HG02885 (cell line): Measurements from ENCODE around the gene HNMT.

Experiments used
- ATAC-seq: cut with Tn5 transposase; IDR thresholded peaks from one replicate; pipeline ENCODE4 v1.9.1; 2021; ENCODE audit warnings: mild to moderate bottlenecking; ENCODE audit not compliant: unreplicated experiment, poor library complexity

Gene HNMT

DNA sequence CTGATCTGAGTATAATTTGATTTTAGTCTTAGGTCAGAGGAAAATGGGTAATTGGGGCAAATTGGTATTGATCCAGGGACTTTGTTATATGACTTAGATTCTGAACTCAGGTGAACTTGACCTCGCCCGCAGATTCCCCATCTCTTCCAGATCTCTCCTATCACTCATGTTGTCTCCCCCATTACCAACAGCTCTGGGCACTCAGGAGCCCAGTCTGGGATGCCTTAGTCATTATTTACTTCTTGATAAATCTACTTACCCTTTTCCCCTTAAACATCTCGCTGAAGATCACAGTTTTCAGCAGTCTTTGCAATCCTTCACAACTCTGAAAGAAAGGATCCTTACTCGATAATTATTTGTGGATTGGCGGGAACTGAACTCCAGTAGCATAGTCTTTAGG is 19.6 kb upstream of the HNMT start:
- ATAC-seq, result no peak

GRCh38 chr2:137945229-137945628 is 19.0 kb upstream of the HNMT start:
- no peak for ATAC-seq

DNA sequence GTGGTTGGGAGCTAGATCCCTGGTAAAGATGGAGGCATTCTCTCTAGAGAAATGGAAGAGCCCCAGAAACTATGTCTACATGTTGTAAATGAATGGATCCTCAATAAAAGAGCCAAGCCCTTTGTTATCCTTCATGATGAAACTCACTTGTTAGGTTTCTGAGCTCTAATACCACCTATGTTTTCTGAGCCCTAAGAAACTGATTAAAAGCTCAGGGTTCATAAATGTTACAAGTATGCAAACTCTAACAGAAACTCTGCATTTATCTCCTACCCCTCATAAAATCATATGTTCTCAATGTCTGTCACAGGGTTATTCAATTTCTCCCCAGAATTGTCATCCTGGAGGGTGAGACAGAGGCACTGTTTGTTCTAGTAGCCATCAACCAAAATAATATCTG is 18.0 kb upstream of the HNMT start:
- ATAC-seq, result no peak

DNA sequence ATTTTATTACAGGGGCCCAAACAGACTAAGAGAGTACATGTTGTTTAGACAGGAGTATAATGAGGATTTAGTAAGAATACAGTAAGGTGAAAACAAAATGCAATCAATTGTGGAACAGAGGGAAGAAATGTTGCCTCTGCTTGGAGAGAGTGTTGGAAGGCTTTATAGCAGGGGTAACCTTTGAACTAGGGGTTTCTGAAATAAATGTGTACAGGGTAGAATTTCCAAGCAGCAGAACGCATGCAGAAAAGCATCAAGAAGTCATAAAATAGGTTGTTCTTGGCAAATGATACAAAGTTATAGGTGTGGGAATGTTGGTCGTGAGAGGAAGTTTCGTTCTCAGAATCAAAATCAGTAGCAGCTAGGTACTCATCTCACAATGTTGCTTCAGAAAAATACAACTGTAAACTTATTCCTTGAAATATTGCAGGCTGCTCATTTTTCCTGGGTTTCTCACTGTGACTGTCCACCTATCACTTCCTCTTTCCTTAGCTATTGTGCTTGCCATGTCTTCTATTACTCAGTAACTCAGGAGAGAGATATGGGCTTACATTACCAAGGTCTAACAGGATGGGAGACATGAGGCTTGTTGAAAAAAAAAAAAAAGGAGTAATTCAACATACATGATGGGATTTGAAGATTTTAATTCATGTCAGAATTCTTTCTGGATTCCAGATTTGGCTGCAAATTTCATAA is 17.1 kb upstream of the HNMT start:
- no peak for ATAC-seq

DNA sequence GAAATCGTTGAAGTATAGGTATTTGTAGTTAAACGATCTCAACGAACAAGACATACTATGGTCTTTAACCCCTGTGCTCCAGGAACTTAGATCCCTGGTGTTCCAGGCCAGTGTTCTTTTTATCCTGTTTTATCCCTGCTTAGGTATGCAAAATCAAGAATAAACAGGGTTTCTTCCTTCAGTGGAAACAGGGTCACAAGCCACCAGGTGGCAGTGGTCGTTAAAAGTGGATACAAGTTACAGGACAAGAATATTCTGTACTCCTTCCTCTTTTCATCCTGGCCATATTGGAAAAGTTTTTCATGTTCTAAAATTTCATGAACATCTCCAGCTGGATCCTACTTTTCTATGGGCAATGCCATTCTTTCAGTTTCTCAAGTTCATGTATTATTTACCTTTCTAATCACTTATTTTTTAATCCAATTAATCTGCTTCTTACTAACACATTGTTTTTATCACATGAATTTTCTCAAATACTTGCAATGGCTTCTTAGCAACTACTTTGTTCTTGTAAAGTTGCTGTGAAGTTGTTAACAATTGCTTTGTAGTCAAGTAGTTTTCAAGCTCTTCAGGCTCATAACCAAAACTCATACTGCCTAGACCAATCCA is 16.4 kb upstream of the HNMT start:
- ATAC-seq, result peak; percentile 48

DNA sequence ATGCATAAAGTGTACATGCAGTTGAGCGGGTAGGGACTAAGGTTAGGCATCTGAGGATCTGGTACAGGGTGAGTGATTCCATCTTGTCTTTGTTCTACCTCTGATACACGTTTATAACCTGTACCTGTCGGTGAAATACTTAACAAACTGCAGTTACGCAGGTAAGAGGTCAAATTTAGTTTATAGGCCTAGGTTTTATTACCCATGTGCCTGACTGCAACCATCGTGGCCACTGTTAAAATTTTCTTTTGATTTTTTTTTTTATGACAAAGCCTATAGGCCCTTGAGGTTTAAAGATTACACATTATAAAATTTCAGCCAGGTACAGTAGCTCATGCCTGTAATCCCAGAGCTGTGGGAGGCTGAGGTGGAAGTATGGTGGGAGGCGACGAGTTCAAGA is 15.4 kb upstream of the HNMT start:
- ATAC-seq, result no peak

DNA sequence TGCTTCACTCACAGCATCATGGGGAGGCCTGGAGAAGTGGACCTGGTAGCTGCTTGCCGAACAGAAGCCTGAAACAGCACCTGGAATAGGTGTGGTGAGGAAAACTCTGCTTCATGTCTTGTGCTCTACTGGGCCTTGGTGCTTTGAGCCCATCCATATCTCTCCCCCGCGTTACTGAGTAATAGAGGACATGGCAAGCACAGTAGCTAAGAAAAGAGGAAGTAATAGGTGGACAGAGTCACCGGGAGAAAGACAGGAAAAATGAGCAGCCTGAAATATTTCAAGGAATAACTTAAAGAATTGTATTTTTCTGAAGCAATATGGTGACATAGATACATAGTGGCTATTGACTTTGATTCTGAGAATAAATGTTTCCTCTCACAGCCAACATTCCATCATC is 14.0 kb upstream of the HNMT start:
- no peak for ATAC-seq

DNA sequence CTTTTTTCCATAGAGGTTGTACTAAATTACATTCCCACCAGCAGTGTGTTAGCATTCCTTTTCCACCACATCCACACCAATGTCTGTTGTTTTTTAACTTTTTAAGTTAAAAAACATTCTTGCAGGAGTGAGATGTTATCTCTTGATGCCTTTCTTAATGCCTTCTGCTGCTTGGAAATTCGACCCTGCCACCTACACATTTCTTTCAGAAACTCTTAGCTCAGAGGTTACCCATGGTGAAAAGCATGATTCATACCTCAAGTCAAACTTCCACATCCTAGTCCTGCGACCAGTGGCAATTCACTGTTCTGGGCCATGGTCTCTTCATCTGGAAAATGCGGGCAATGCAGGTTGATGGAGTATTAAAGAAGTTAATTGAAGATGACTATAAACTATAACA is 12.7 kb upstream of the HNMT start:
- no peak for ATAC-seq

DNA sequence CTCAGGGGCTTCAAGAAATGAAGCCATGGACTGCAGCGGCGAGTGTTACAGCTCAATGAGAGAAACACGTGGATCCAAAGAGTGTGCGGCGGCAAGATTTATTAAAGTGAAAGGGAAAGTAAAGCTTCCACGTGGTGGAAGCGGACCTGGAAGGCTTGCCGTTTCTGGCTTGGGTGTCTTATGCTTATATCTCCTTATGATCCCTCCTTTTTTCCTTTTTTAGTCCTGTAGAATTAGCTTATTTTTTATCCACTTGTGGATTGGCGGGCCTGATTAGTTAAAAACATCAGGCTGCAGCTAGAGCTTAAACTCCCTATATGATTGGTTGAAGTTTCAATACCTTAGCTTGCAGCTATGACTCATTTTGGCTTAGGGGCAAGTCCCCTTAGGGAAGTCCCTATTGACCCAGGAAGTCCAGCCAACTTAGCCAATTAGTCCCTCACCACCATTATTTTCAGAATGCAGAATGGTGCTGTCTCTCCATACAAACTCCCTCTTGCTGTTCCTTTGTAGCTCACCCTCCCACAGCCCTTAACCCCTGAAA is 11.6 kb upstream of the HNMT start:
- ATAC-seq, result peak; percentile 58

DNA sequence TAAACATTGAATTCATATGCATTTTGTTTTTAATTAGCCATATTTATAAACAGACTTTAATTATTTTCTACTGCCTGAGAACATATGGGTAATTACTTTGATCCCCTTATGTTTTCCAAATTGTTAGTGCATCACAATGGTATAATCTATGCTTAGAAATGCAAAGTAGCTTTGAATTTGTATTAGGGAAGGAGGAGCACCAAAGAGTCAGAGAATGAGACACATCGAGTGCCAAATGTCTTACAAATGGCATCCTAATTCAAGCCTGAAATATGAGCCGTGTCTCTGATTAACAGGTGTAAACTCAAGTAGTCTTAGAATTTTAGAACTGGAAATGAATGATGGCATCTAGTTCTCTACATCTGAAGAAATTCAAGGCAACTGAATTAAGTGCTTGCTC is 8.7 kb upstream of the HNMT start:
- ATAC-seq, result no peak

DNA sequence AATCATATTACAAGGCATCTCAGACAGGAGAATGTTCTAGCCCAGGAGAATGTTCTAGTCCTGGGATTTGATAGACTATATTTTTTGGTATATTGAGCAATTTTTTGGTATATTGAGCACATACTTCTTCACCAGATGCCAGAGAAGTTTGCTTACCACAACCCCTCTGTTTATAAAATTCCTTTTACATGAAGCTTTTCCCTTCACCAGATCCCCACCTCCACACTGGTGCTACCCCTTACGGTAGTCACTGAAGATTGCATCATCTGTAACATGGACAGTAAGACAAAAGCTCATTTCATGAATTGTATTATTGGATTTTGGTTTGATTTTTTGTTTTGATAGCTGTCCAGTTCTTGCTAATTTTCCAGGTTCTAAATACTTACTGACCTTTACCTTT is 7.2 kb upstream of the HNMT start:
- ATAC-seq, result no peak

DNA sequence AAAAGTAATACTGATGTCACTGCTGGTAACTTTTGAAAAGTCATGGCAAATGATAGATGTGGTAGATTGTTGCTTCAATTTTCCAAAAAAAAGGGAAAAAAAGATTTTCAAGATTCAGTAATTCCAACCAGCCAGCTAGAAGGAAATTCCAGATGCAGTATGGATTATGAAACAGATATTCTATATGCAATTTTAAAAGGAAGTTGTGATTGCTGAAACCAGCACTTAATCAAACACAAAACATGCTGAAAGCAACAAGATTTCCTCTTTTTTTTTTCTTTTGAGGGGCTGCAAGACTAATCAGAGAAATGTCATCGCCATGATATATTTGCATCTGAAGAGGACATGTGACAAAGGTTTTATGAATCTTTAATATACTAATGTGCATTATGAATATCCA is 5.1 kb upstream of the HNMT start:
- ATAC-seq, result no peak

DNA sequence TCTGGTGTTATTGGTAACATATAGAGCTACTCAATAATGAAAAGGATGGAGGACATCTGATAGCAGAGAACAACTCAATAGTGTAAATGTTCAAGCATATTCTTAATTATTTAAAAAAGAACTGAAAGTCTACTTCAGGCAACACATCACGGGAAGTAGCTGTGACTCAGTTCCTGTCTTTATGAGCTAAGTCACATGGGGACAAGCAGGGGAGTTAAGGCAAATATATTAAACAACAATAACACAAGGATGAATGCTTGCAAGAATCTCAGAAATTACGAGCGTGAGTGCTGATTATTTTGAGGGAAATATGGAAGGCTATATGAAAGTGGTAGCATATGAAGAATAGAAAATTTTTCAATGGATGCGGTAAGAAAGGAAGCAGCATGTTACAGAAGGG is 4.0 kb upstream of the HNMT start:
- ATAC-seq, result no peak

GRCh38 chr2:137961602-137962001 is 2.7 kb upstream of the HNMT start:
- no peak for ATAC-seq

DNA sequence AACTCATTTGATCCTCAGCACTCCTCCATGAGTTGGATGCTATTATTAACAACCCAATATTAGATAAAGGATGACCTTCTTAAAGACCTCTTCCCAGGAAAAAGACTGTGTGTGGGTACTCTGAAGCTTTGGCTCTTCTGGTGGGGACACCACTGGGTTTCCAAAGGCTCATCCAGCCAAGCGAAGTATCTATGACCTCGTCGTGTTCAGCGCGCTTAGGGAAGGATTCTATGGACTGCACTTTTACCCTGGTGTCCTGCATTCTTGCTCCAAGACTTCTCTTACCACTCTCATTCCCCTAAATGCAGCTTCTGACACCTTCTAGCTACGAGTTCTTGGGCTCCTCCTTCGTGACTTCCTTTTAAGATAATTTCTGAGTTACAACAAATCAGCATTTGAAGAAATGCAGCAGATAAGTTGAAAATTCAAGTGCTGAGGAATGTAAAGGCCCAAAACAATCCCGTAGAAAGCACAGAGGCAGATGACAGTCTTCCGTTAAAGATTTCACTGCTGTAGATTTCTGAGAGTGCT is 673 bp upstream of the HNMT start:
- ATAC-seq, result no peak

GRCh38 chr2:137964859-137965459 is 686 bp downstream of the HNMT start:
- no peak for ATAC-seq

- ATAC-seq, result no peak
Measured at GRCh38 chr2:137966043-137966442, 1.8 kb downstream of the HNMT start.

DNA sequence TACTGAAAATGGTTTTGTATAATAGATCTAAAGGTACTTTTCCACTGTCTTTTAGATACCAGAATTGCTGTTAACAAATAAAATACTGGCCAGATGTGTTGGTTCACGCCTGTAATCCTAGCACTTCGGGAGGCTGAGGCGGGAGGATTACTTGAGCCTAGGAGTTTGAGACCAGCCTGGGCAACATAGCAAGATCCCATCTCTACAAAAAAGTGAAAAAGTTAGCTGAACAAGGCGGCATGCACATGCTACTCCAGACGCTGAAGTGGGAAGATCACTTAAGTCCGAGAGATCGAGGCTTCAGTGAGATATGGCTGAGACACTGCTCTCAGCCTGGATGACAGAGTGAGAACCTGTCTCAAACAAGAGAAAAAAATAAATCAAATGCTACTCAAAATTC is 2.8 kb downstream of the HNMT start:
- ATAC-seq, result no peak

- no peak for ATAC-seq
Measured at GRCh38 chr2:137968477-137969417, 4.5 kb downstream of the HNMT start.

GRCh38 chr2:137969418-137969765 is 5.1 kb downstream of the HNMT start:
- no peak for ATAC-seq

- ATAC-seq, result no peak
Measured at GRCh38 chr2:137969876-137970275, 5.6 kb downstream of the HNMT start.
